HepG2 (cell line): Measurements from ENCODE around the gene SP9. TPM values are rescaled to one million over a fixed set of nuclear protein-coding genes. Genes with fewer than 3 reads are reported as not detected.

ENCODE experiments used
- EED ChIP-seq: sonication (generic); formaldehyde crosslinking; IDR thresholded peaks from 2 replicates; pipeline ENCODE4 v1.5.0; 2020; ENCODE audit warnings: mild to moderate bottlenecking, missing genetic modification reagents
- EZH2 ChIP-seq: conservative IDR thresholded peaks from 2 replicates; pipeline ENCODE4 v1.6.1; 2012; ENCODE audit warnings: mild to moderate bottlenecking, low read depth, low read length, moderate library complexity
- FLYWCH1 ChIP-seq: sonication (generic); formaldehyde crosslinking; IDR thresholded peaks from 2 replicates; pipeline ENCODE4 v1.8.1; 2023; ENCODE audit warnings: mild to moderate bottlenecking, missing genetic modification reagents
- FOXP1 ChIP-seq, 2 experiments: fragments of 450-650 bp in 1 of 2; IDR thresholded peaks; 2 replicates each; pipeline ENCODE4 v1.6.1; 2017 to 2018; ENCODE audit warnings: antibody characterized with exemption in 1 of 2
- HMGXB4 ChIP-seq, 2 experiments: sonication (generic) in 1 of 2; formaldehyde crosslinking in 1 of 2; IDR thresholded peaks; 2 replicates each; pipeline versions ENCODE4 v1.4.0 to v1.6.1; 2018 to 2020; ENCODE audit warnings: missing genetic modification reagents in 2 of 2, borderline replicate concordance in 1 of 2, low read depth in 1 of 2, mild to moderate bottlenecking in 1 of 2, missing biosample characterization in 1 of 2
- KMT2B ChIP-seq: IDR thresholded peaks from 2 replicates; pipeline ENCODE4 v1.6.1; 2016; ENCODE audit warnings: missing genetic modification reagents, missing compliant biosample characterization
- LCORL ChIP-seq, 2 experiments: fragments of 450-650 bp in 1 of 2; sonication (generic) in 1 of 2; formaldehyde crosslinking in 1 of 2; IDR thresholded peaks; 2 replicates each; pipeline versions ENCODE4 v1.5.0 to v1.6.1; 2017 to 2020; ENCODE audit warnings: antibody characterized with exemption in 1 of 2, missing genetic modification reagents in 1 of 2
- POGZ ChIP-seq: sonication (generic); formaldehyde crosslinking; IDR thresholded peaks from 2 replicates; pipeline ENCODE4 v1.4.0; 2020; ENCODE audit warnings: mild to moderate bottlenecking, missing genetic modification reagents
- SMC3 ChIP-seq: IDR thresholded peaks from 2 replicates; pipeline ENCODE4 v1.6.1; 2011; ENCODE audit warnings: low read length, improper control_type of control experiment
- ZNF142 ChIP-seq: sonication (generic); formaldehyde crosslinking; IDR thresholded peaks from 2 replicates; pipeline ENCODE4 v1.4.0; 2020; ENCODE audit warnings: missing genetic modification reagents
- ZNF367 ChIP-seq: sonication (generic); formaldehyde crosslinking; IDR thresholded peaks from 2 replicates; pipeline ENCODE4 v1.4.0; 2020; ENCODE audit warnings: missing genetic modification reagents, borderline replicate concordance
- ZNF430 ChIP-seq: sonication (generic); formaldehyde crosslinking; IDR thresholded peaks from 2 replicates; pipeline ENCODE4 v1.9.0; 2021; ENCODE audit warnings: mild to moderate bottlenecking, missing genetic modification reagents
- ZNF432 ChIP-seq: sonication (generic); formaldehyde crosslinking; IDR thresholded peaks from 2 replicates; pipeline ENCODE4 v1.5.0; 2020; ENCODE audit warnings: missing genetic modification reagents, mild to moderate bottlenecking, borderline replicate concordance
- ZNF761 ChIP-seq: sonication (generic); formaldehyde crosslinking; conservative IDR thresholded peaks from 2 replicates; pipeline ENCODE4 v1.4.0; 2020; ENCODE audit warnings: mild to moderate bottlenecking, missing genetic modification reagents
- ZNF792 ChIP-seq: IDR thresholded peaks from 2 replicates; pipeline ENCODE4 v1.6.1; 2016
- ZSCAN30 ChIP-seq: sonication (generic); formaldehyde crosslinking; IDR thresholded peaks from 2 replicates; pipeline ENCODE4 v1.5.0; 2020; ENCODE audit warnings: mild to moderate bottlenecking, missing genetic modification reagents
- polyA plus RNA-seq, 8 experiments: library from polyadenylated mRNA; depleted of rRNA in 3 of 8; stranded (reverse) in 7 of 8; unstranded in 1 of 8; fragments of >200 nt; fragmentation: Illumina TruSeq in 4 of 8; extraction: Trizol in 4 of 8; gene quantifications; 2 replicates each; pipeline versions ENCODE4 v1.2.1 to v1.2.3, GENCODE V29; 2011 to 2016; ENCODE audit warnings: low read depth in 4 of 8, missing spikeins in 1 of 8, mixed read lengths in 1 of 8; ENCODE audit not compliant: insufficient read depth in 1 of 8
- total RNA-seq, 5 experiments: library from RNA; depleted of rRNA; stranded (reverse); fragments of >200 nt; fragmentation: Illumina TruSeq; extraction: Trizol; gene quantifications; 2 replicates each; pipeline ENCODE4 v1.2.3, GENCODE V29; 2016; ENCODE audit warnings: low read depth in 1 of 5
- TF ChIP-seq, protein P1 (sequence below): sonication (generic); formaldehyde crosslinking; IDR thresholded peaks from 2 replicates; pipeline ENCODE4 v1.5.0; 2020; ENCODE audit warnings: missing genetic modification reagents
- TF ChIP-seq, protein P2 (sequence below): sonication (generic); formaldehyde crosslinking; IDR thresholded peaks from 2 replicates; pipeline ENCODE4 v1.4.0; 2020; ENCODE audit warnings: missing genetic modification reagents

Gene SP9
- total and polyA plus RNA-seq, 2 of the 13 experiments (the other 11 are each of a cell fraction or from before 2014, with no cell fraction given): not detected

DNA sequence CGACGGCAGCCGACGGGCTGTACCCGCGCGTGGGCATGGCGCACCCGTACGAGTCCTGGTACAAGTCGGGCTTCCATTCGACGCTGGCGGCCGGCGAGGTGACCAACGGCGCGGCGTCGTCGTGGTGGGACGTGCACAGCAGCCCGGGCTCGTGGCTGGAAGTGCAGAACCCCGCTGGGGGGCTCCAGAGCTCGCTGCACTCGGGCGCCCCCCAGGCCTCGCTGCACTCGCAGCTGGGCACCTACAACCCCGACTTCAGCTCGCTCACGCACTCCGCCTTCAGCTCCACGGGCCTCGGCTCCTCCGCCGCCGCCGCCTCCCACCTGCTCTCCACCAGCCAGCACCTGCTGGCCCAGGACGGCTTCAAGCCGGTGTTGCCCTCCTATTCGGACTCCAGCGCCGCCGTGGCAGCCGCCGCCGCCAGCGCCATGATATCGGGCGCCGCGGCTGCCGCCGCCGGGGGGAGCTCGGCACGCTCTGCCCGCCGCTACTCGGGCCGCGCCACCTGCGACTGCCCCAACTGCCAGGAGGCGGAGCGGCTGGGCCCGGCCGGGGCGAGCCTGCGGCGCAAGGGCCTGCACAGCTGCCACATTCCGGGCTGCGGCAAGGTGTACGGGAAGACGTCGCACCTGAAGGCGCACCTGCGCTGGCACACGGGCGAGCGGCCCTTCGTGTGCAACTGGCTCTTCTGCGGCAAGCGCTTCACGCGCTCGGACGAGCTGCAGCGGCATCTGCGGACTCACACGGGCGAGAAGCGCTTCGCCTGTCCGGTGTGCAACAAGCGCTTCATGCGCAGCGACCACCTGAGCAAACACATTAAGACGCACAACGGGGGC lies 2.0 kb downstream of the SP9 start (continued):
- TF ChIP-seq HMGXB4 (CRISPR knock-in tag; IDR thresholded peaks at IDR 0.05; ENCODE audit: borderline replicate concordance in 1 of 2, low read depth in 1 of 2) (peak; percentile 33 to 77; a peak in 3 of 4 replicates), EED (CRISPR knock-in tag) (peak; percentile 95), ZNF761 (CRISPR knock-in tag) (peak; percentile 58; the same call in 1 of the 2 replicates), SMC3 (no peak), EZH2 (no peak; the same call in 1 of the 2 replicates), ZNF367 (CRISPR knock-in tag) (no peak), KMT2B (CRISPR knock-in tag) (0 out of 2 replicates have a peak, but pooled peaks have one; percentile 24), FOXP1 (IDR thresholded peaks at IDR 0.05) (no peak), FOXP1 (CRISPR knock-in tag; IDR thresholded peaks at IDR 0.05) (no peak), ZNF792 (CRISPR knock-in tag) (no peak), LCORL (IDR thresholded peaks at IDR 0.05) (no peak), LCORL (CRISPR knock-in tag; IDR thresholded peaks at IDR 0.05) (0 out of 2 replicates have a peak, but pooled peaks have one; percentile 51), ZNF432 (no peak), ZSCAN30 (CRISPR knock-in tag) (no peak), ZNF430 (no peak), ZNF142 (no peak), FLYWCH1 (peak; percentile 84; the same call in 1 of the 2 replicates), POGZ (CRISPR knock-in tag) (no peak)
- TF ChIP-seq, protein P1, sequence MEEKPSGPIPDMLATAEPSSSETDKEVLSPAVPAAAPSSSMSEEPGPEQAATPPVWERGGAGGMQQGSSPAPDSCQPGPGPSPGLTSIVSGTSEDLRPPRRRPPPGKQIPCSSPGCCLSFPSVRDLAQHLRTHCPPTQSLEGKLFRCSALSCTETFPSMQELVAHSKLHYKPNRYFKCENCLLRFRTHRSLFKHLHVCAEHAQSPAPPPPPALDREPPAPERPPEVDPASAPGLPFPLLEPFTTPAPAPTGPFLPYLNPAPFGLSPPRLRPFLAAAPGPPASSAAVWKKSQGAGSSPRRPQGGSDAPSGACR (CRISPR knock-in tag): 0 out of 2 replicates have a peak, but pooled peaks have one; percentile 60
- TF ChIP-seq, protein P2, sequence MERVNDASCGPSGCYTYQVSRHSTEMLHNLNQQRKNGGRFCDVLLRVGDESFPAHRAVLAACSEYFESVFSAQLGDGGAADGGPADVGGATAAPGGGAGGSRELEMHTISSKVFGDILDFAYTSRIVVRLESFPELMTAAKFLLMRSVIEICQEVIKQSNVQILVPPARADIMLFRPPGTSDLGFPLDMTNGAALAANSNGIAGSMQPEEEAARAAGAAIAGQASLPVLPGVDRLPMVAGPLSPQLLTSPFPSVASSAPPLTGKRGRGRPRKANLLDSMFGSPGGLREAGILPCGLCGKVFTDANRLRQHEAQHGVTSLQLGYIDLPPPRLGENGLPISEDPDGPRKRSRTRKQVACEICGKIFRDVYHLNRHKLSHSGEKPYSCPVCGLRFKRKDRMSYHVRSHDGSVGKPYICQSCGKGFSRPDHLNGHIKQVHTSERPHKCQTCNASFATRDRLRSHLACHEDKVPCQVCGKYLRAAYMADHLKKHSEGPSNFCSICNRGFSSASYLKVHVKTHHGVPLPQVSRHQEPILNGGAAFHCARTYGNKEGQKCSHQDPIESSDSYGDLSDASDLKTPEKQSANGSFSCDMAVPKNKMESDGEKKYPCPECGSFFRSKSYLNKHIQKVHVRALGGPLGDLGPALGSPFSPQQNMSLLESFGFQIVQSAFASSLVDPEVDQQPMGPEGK (CRISPR knock-in tag): peak; percentile 61
